ENCODE data around the gene IFIT1.
"Not testable (repeated sequence)": the region's sequence is repeated elsewhere in the genome, so short reads cannot be mapped to it uniquely, and the experiment has no call there.

Gene IFIT1

DNA sequence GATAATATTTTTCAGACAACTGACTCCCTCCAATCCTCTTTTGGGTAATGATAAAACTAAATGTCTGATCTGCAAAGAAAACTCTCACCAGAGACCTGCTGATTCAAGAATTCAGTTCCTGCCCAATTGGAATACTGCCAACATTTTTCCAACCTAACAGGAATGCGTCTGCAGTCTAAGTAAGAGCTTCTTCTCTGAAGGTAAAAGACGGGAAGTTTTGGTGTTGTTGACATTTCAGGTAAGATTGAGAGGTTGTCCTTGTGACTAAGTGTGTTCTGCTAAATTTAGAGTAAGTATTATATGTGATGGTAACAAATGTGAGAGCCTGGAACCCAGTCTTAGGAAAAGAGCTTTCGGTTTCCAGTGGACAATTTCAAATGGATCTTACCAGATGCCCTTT lies 39.6 kb downstream of the IFIT1 start:
- DNase-seq (ENCODE audit: low read depth in 3 of 3): no peak

GRCh38 chr10:89438525-89438924 lies 46.1 kb downstream of the IFIT1 start:
- DNase-seq (ENCODE audit: low read depth in 3 of 3): no peak

DNA sequence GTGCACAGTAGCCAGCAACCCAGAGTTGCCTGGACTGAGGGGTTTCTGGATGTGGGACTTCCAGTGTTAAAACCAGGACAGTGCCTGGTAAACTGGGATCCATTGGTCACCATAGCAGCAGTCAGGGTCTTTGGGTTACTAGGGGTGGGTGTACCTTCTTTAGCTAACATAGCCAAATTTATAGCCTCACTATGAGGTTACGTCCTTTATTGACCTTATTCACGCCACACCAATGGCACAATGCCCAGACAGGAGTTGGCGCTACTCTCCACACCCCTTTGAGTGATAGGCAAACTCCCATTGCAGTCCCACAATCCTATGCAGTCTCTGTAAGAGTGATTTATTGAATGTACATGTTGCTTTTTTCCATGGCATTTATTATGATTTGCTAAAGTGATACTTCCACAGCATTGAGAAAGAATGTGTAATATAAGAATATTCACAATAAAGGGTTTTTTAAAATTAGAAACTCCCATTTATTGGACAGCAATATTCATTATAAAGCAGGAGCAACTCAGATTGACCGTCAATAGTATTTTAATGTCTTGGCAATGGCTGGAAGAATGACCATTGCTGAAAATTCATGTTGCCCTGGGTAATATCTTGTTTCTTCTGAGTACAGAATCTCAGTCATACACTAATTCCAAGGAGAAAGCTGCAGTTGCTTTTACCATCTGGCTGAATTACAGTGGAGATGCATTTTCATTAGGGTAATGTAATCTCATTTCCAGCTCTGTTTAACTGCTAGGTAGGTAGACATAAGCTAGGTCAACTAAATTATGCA lies 48.0 kb downstream of the IFIT1 start:
- DNase-seq (ENCODE audit: low read depth in 3 of 3): no peak

DNA sequence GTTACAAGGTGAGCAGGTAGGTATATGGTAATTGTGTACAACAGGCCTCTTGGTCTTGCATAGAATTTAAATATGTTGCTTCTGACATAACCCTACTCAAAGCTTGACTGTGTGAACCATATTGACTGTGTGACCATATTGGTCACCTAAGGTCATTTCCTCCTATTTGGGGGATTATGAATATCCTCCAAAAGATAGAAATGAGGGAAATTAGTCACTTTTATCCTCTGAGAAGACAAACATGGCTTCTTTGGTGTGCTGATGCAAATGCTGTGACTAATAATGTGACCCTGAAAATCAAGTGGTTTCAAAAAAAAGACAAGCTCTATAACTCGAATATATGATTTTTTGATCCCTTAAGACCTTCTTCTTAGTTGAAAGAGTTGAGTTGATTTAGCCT lies 49.9 kb downstream of the IFIT1 start:
- DNase-seq (ENCODE audit: low read depth in 3 of 3): no peak

GRCh38 chr10:89444819-89445218 lies 52.4 kb downstream of the IFIT1 start:
- DNase-seq (ENCODE audit: low read depth in 3 of 3): not testable (repeated sequence)

DNA sequence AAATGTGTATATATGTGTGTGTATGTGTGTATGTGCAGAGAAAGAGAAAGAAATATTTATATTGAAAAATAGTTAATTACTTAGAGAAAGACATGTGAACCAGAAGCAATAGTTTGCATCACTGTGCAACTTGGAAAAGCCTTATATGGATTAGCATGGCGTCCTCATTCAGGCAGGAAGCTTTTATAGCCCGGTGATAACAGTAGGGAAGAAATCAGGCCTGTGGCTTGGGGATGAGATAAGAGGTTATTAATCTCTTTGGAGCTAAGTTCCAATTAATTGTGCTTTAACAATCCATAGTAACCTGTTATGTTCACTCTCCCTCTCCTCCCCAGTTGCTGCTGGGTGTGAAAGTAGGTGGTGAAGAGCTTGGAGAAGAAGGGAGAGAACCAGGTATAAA lies 58.5 kb downstream of the IFIT1 start:
- DNase-seq (ENCODE audit: low read depth in 3 of 3): no peak

DNA sequence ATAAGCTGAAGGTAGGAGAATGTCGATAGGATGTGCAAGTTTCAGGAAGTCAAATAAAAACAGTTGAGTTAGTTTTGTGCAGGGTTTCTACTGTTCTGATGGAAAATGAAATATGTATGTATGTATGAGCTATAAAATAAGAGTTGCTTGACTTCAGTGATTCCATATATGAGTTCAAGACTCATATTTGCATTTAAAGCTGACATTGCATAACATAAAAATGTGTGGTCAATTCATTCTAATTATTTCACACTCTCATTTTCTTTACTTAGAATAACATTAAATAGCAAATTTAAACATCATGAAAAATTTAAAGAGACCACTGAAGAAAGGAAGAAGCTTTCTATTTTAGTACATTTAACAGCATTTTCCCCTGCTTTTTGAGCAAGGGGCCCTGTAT lies 59.8 kb downstream of the IFIT1 start:
- DNase-seq (ENCODE audit: low read depth in 3 of 3): no peak

- no peak for DNase-seq (ENCODE audit: low read depth in 3 of 3)
Measured at GRCh38 chr10:89454561-89455347, 62.3 kb downstream of the IFIT1 start.
